Measurements from ENCODE around the gene DEF6.
"Not testable (repeated sequence)": the region's sequence is repeated elsewhere in the genome, so short reads cannot be mapped to it uniquely, and the experiment has no call there.

The DEF6 gene

DNA sequence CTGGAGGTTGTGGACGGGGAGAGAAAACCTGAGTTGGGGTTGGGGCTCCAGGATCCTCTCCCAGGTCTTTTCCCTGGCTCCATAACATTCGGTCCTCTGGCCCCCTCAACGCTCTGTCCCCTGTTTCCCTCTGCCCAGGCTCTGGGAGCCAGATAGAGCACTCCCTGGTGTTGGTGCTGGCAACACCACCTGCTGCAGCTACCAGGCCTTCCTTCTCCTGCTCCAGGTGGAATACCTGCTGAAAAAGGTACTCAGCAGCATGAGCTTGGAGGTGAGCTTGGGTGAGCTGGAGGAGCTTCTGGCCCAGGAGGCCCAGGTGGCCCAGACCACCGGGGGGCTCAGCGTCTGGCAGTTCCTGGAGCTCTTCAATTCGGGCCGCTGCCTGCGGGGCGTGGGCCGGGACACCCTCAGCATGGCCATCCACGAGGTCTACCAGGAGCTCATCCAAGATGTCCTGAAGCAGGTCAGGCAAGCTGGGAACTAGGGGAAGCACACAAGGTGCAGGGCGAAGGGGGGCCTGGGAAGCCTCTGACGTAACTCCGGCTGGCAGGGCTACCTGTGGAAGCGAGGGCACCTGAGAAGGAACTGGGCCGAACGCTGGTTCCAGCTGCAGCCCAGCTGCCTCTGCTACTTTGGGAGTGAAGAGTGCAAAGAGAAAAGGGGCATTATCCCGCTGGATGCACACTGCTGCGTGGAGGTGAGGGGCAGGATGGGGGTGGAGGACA, 14.6 kb downstream of the DEF6 start:
- no peak for DNase-seq

- no peak for DNase-seq
Observed at GRCh38 chr6:35312807-35313206, 15.2 kb downstream of the DEF6 start.

DNA sequence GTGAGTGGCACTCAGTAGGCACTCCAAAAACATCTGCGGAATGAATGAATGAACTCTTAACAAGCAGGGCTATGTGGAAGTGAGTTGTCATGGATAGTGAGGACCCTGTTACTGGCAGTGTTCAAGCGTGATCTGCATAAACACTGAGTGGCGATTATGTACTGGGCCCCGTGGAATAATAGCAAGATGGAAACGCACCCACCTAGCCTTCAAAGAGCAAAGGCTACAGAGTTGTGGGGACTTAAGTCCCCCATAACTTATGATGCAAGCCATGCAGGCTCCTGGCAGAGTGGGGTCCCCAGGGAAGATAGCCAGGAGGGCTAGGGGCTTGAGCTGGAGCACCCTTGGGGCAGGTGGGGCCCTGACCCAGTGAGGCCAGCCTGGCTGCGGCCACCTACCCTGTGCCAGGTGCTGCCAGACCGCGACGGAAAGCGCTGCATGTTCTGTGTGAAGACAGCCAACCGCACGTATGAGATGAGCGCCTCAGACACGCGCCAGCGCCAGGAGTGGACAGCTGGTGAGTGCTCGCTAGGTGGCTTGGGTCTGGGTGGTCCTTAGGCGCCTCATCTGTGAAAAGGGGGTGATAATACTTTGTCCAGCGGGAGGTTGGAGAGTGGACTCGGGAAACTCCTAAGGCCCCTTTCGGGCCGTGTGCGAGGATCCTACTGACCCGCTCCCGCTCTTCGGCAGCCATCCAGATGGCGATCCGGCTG, 20.0 kb downstream of the DEF6 start:
- peak in 1 of 2 experiments; percentile 42 for DNase-seq

- peak; percentile 84 to 88 for DNase-seq
Observed at GRCh38 chr6:35318196-35319171, 20.9 kb downstream of the DEF6 start.

DNA sequence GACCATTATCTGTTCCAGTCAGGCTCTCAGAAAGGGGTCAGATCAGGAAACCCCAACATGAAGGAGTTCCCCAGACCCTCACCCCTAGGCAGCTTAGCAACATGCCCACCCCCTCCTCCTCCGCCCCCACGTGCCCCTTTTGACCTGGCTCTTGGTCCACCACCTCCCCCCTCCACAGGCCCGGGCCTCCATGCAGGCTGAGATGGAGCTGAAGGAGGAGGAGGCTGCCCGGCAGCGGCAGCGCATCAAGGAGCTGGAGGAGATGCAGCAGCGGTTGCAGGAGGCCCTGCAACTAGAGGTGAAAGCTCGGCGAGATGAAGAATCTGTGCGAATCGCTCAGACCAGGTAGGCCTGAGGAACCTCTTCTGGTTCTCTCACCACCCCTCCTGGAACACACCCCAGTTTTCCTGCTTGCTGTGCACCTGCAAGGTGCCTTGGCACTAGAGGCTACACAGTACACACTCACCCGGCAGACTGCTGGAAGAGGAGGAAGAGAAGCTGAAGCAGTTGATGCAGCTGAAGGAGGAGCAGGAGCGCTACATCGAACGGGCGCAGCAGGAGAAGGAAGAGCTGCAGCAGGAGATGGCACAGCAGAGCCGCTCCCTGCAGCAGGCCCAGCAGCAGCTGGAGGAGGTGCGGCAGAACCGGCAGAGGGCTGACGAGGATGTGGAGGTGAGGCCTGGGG, 21.9 kb downstream of the DEF6 start:
- DNase-seq = no peak

DNA sequence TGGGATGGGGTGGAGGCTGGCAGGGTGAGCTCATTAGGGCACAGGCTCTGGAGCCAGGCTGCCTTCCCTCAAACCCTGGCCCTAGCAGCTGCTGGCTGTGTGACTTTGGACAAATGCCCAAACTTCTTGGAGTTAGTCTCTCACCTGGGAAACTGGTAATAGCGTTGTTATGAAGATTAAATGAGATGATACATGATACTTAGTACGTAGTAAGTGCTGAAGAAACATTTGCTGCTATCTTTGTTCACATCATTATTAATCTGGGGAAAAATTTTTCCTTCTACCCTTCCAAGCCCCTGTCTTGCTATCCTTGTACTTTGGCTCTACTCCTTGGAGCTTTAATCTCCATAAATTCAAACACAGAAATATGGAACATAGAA, 22.4 kb downstream of the DEF6 start:
- DNase-seq = no peak

GRCh38 chr6:35321091-35321490, 23.5 kb downstream of the DEF6 start:
- no peak for DNase-seq

GRCh38 chr6:35327349-35328027, 29.9 kb downstream of the DEF6 start:
- peak in 1 of 2 experiments; percentile 32 for DNase-seq

DNA sequence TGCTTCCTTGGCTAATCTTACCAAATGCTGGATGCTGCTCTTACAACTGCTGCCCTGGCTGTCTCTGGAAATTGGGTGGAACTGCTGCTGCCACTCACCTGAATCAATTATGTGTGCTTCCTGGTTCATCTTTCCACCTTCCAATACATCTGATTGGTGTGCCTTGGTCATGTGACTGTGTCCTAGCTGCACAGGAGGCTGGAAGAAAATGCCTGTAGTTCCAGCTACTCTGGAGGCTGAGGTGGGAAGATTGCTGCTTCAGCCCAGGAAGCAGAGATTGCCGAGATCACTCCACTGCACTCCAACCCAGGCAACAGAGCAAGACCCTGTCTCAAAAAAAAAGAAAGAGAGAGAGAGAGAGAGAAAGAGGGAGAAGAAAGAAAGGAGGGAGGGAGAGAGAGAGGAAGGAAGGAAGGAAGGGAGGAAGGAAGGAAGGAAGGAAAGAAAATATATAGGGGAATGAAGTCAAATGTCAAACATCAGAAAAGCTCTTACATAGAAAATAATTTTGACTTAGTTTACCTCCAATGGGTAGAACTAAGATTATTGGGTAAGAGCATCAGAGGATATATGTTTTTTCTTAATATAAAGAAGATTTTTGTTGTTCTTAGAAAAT, 30.6 kb downstream of the DEF6 start:
- no peak for DNase-seq

DNA sequence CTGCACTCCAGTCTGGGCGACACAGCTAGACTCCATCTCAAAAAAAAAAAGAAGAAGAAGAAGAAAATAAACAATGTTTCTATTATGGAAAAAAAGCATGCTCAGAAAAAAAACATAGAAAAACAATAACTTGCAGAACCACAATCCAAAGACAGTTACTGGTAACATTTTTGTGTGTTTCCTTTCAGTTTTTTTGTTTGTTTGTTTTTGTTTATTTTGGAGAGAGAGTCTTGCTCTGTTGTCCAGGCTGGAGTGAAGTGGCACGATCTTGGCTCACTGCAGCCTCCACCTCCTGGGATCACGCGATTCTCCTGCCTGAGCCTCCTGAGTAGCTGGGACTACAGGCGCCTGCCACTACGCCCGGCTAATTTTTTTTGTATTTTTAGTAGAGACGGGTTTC, 31.3 kb downstream of the DEF6 start:
- DNase-seq = not testable (repeated sequence)

DNA sequence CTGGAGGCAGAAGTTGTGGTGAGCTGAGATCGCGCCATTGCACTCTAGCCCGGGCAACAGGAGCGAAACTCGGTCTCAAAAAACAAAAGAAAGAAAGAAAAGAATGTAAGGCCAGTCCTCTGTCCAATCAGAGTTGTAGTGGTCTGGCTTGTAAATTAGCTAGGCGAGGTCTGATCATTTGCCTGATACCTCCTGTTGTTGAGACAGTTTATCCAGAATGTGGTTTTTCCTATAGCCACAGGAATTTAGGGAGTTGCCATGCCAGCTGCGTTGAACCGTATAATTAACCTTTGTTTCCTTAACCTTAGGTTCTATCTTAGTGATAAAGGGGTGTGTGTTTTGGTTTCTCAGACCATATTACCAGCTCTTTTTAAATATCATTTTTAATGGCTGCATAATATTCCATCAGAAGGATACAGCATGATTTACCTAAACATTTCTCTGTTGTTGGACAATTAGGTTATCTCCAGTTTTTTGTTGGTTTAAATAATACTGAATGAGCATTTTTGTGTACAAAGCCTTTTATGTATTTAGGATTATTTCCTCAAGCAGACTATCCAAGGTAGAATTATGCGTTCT, 33.0 kb downstream of the DEF6 start:
- DNase-seq = no peak

DNA sequence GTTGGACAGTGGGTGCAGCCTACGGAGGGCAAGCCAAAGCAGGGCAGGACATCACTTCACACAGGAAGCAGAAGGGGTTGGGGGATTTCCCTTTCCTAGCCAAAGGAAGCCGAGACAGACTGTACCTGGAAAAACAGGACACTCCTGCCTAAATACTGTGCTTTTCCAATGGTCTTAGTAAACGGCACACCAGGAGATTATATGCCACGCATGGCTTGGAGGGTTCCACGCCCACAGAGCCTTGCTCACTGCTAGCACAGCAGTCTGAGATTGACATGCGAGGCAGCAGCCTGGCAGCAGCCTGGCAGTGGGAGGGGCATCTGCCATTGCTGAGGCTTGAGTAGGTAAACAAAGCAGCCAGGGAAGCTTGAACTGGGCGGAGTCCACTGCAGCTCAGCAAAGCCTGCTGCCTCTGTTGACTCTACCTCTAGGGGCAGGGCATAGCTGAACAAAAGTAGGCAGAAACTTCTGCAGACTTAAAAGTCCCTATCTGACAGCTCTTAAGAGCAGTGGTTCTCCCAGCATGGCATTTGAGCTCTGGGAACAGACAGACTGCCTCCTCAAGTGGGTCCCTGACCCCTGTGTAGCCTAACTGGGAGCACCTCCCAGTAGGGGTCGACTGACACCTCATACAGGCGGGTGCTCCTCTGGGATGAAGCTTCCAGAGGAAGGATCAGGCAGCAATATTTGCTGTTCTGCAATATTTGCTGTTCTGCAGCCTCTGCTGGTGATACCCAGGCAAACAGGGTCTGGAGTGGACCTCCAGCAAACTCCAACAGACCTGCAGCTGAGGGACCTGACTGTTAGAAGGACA, 34.7 kb downstream of the DEF6 start:
- DNase-seq = peak; percentile 69 to 90

DNA sequence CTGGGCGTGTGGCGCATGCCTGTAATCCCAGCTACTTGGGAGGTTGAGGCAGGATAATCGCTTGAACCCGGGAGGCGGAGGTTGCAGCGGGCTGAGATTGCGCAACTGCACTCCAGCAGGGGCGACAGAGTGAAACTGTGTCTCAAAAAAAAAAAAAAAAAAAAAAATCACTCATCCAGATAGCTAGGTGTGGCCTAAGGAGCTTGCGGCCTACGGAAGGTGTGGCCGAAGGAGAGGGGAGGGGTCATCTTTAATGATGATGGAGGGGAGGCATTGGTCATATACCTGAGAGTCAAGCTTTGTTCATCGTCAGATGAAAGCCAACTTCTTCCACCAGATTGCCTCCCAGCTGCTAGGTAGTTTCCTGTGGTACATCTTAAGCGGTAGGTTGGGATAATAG, 43.9 kb downstream of the DEF6 start:
- no peak for DNase-seq

DNA sequence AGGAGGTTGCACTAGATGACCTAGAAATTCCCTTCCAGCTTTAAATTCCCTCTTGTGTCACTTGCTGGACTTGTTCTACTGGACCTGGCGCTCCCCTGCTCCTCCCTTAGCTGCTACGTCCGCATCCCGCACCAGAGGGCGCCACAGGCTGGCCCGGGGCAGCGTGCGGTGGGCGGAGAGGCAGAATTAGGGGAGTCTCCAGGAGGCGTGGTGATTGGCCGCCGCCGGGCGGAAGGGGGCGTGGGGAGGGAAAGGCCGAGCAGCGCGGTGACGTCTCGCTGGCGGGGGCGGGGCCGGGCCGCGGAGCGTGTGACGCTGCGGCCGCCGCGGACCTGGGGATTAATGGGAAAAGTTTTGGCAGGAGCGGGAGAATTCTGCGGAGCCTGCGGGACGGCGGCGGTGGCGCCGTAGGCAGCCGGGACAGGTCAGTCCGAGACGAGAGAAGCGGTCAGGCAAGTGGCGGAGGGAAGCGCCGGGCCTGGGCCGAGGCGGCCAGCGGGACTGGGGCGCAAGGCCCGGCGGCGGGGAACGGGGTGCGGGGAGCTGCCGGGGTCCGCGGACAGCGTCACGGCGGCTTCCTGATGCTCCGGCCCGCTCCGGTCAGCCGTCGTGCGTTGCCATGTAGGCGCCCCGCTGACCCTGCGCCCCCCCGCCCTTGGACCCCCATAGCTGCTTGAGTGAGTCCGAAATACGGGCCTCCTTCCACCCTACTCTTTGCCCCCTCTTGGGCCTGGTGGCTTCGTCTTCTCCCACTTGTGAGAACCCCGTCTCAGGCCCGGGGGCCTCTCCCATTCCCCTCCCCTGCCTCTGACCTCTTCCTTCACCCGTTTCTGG, 44.9 kb downstream of the DEF6 start, which contains the start of gene PPARD:
PPARD (plus strand) TSS at position 301 of the 834 bp plus-strand sequence. CDS start 68,530 bp downstream, outside the sequence.
- DNase-seq = peak; percentile 91 to 94

GRCh38 chr6:35343092-35343834, 45.6 kb downstream of the DEF6 start:
- no peak for DNase-seq

DNA sequence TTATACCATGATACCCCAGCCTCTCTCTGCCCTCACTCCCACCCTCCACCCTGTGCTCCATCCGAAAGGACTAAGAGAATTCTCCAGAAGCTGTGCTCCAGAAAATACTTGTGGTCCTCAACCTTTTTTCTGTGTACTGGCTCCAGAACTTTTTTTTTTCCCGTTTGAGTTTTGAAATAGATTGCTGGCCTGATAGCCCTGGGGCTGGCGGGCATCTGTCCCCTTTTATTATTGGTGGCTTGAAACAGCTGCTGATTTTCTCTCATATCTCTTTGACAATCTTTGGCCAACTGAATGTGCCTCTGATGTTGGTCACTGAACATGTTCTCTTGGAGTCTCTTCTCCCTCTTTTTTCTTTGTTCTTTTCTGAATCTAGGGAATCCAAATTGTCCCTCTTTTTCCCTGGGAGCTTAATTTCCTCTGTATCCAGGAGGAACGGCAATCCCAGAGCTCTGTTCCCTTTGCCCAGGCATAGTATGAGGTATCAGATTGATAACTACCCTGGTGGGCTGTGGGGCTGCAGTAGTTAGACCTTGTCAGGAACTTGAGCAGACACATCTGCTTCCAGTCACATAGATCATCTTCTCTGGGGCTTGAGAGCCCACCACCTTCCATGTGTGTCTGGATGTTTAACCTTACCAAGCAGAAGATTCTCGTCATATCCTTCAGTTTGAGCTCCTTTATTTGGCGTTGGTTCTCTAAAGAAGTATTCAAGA, 46.4 kb downstream of the DEF6 start:
- DNase-seq = no peak

DNA sequence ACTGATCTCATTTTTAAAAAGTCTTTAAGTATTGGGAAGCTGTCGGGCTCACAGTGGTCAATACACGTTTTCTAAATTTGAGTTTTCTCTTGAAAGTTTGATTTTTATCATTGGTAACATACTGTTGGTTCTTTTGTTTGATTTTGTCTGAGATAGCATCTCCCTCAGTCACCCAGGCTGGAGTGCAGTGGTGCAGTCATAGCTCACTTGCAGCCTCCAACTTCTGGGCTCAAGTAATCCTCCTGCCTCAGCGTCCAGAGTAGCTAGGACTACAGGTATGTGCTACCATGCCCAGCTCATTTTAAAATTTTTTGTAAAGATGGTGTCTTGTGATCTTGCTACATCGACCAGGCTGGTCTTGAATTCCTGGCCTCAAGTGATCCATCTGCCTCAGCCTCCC, 53.8 kb downstream of the DEF6 start:
- no peak for DNase-seq

GRCh38 chr6:35352735-35353134, 55.1 kb downstream of the DEF6 start:
- DNase-seq = no peak
